ENCODE measurements around the gene NEURL3.

GRCh38 chr2:96489663-96490062 is 15.5 kb downstream of the NEURL3 start:
- TF ChIP-seq POLR2A (IDR thresholded peaks at IDR 0.05) = no peak
- TF ChIP-seq POLR2AphosphoS5 (IDR thresholded peaks at IDR 0.05) = no peak

All from gastroesophageal sphincter (tissue), 2 donors.